ENCODE measurements around the gene TPH1. TPM values are rescaled to one million over a fixed set of nuclear protein-coding genes. Genes with fewer than 3 reads are reported as not detected.

Gene TPH1
- total RNA-seq (2022; extraction: Qiagen RNA extraction; ENCODE audit: low read depth), result 0.02 to 0.10 TPM (median 0.08 TPM) in 4 of 5 replicates, not detected in the other

GRCh38 chr11:18046116-18046777 is at the start of gene TPH1:
Gene TPH1, minus strand, starts transcription at chr11:18046269. Its CDS starts 5,507 bp downstream, at chr11:18040762.

GRCh38 chr11:18012906-18013781 is 32.9 kb downstream of the TPH1 start, which contains the start of gene SERGEF:
Gene SERGEF, minus strand, starts transcription at chr11:18013047. Its CDS starts 37 bp downstream, at chr11:18013010.

Other genes starting within 250 kb of the TPH1 start
- gene SERGEF, start 33.2 kb downstream of the TPH1 start, total RNA-seq (2022; extraction: Qiagen RNA extraction; ENCODE audit: low read depth), result 15.9 to 20.7 TPM (median 18.1 TPM) in 5 replicates
- gene SAAL1, start 59.8 kb upstream of the TPH1 start, total RNA-seq (2022; extraction: Qiagen RNA extraction; ENCODE audit: low read depth), result 37.1 to 42.3 TPM (median 38.6 TPM) in 5 replicates
- 0.41 TPM in 1 of 5 replicates, not detected in the others for gene MRGPRX3, start 86.3 kb upstream of the TPH1 start, total RNA-seq (2022; extraction: Qiagen RNA extraction; ENCODE audit: low read depth)
- not detected in 5 replicates for gene MRGPRX4, start 126.6 kb upstream of the TPH1 start, total RNA-seq (2022; extraction: Qiagen RNA extraction; ENCODE audit: low read depth)
- gene SAA4, start 190.5 kb upstream of the TPH1 start, total RNA-seq (2022; extraction: Qiagen RNA extraction; ENCODE audit: low read depth), result not detected in 5 replicates
- gene SAA2, start 202.4 kb upstream of the TPH1 start, total RNA-seq (2022; extraction: Qiagen RNA extraction; ENCODE audit: low read depth), result 0.07 TPM in 1 of 5 replicates, not detected in the others
- gene SAA1, start 220.0 kb upstream of the TPH1 start, total RNA-seq (2022; extraction: Qiagen RNA extraction; ENCODE audit: low read depth), result 0.30 to 0.59 TPM (median 0.39 TPM) in 3 of 5 replicates, not detected in the others

Measured in A549 treated with CpdA at 1 μM for 4 hours (cell line).